DND-41 (cell line): ENCODE data around the gene FTH1.

ENCODE experiments used
- ATAC-seq: fragments of 200-7000 bp; cut with Tn5 transposase; 3 replicates; pipeline ENCODE4 v1.9.1; 2021; ENCODE audit warnings: low read depth; ENCODE audit not compliant: insufficient read depth
- DNase-seq: peaks from one replicate; pipeline ENCODE4 v3.0.0-alpha.2; 2020
- H2AFZ ChIP-seq: 2 replicates; pipeline ENCODE4 v1.6.0; 2012; ENCODE audit warnings: low read depth, low read length
- H3K27ac ChIP-seq: 2 replicates; pipeline ENCODE4 v1.5.1; 2012; ENCODE audit warnings: low read length, inconsistent platforms
- H3K27me3 ChIP-seq: fragments of 200-600 bp; sonication (generic); 2 replicates; pipeline ENCODE4 v1.6.0; 2012; ENCODE audit warnings: low read length, mild to moderate bottlenecking, inconsistent platforms; ENCODE audit not compliant: insufficient read depth, poor library complexity
- H3K36me3 ChIP-seq: 2 replicates; pipeline ENCODE4 v1.5.1; 2012; ENCODE audit warnings: low read length, inconsistent platforms; ENCODE audit not compliant: insufficient read depth
- H3K4me1 ChIP-seq: 2 replicates; pipeline ENCODE4 v1.5.1; 2012; ENCODE audit warnings: mild to moderate bottlenecking, low read length; ENCODE audit not compliant: insufficient read depth
- H3K4me2 ChIP-seq: 2 replicates; pipeline ENCODE4 v1.6.0; 2012; ENCODE audit warnings: mild to moderate bottlenecking, moderate library complexity, low read length, inconsistent platforms; ENCODE audit not compliant: insufficient read depth
- H3K4me3 ChIP-seq, 2 experiments: fragments of 200-600 bp in 1 of 2; shearing (Covaris generic) in 1 of 2; 2 replicates each; pipeline ENCODE4 v1.5.1; 2012 to 2016; ENCODE audit warnings: inconsistent platforms in 2 of 2, low read length in 2 of 2, mild to moderate bottlenecking in 2 of 2, low read depth in 1 of 2, moderate library complexity in 1 of 2
- H3K79me2 ChIP-seq: 2 replicates; pipeline ENCODE4 v1.6.0; 2012; ENCODE audit warnings: low read length, inconsistent platforms; ENCODE audit not compliant: insufficient read depth
- H3K9ac ChIP-seq: 2 replicates; pipeline ENCODE4 v1.6.0; 2012; ENCODE audit warnings: low read depth, mild to moderate bottlenecking, inconsistent platforms, low read length, moderate library complexity
- H3K9me3 ChIP-seq: 2 replicates; pipeline ENCODE4 v1.5.1; 2012; ENCODE audit warnings: low read length, moderate library complexity, mild to moderate bottlenecking, inconsistent platforms; ENCODE audit not compliant: insufficient read depth, severe bottlenecking
- H4K20me1 ChIP-seq: 2 replicates; pipeline ENCODE4 v1.6.0; 2012; ENCODE audit warnings: low read length; ENCODE audit not compliant: insufficient read depth
- EZH2 ChIP-seq: IDR thresholded peaks from 3 replicates; pipeline ENCODE4 v1.6.1; 2012; ENCODE audit warnings: borderline replicate concordance, low read depth, mild to moderate bottlenecking, moderate library complexity, low read length, inconsistent platforms; ENCODE audit not compliant: severe bottlenecking
- TF ChIP-seq, protein P1 (sequence below): IDR thresholded peaks from 2 replicates; pipeline ENCODE4 v1.5.1; 2012; ENCODE audit warnings: borderline replicate concordance, low read length, moderate library complexity, mild to moderate bottlenecking; ENCODE audit not compliant: poor library complexity, severe bottlenecking; ENCODE audit errors: extremely low read depth

Gene FTH1

DNA sequence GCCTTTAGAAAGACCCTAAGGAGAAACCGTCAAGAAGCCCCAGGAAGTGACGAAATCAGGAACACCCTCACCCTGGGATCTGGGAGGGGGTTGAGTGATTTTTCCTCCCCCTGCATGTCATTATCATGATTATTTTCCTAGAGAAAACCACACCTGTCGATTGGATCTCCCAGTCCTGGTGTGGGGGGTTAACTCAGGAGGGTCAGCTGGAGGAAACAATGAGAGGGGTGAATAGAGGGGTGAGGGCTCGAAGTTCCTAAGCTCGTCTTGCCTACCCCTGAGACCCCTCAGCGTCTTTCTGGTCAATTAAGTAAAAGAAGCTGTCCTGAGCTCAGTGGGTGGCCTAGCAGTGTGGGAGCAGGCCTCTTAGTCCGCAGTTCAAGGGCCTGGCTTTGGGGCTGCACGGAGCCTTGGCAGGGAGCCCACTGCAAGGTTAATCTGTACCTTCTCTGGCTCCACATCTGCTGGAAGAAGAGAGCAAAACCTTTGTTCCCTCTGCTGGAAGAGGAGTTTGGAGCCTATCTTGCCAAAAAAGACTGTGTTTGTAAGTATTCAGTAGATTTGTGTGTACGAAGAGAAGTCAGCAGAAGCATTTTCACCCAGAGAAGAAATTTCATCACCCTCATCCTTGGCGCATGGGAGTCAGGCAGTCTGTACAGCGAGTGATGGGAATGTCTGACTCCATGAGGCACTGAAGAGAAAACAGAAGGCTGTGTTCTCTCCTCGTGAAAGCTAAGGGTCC is 34.2 kb upstream of the FTH1 start:
- Histone ChIP-seq H3K79me2 (no peaks in the 10 kb centered on the region), H3K9me3 (peaks cover 8% of the 10 kb centered on the region), H3K4me3 (no peak overlapping the region), H3K27me3 (no peaks in the 10 kb centered on the region), H3K36me3 (no peaks in the 10 kb centered on the region), H2AFZ (no peak overlapping the region), H3K4me1 (no peaks in the 10 kb centered on the region), H3K9ac (no peak overlapping the region), H3K27ac (no peak overlapping the region), H4K20me1 (no peaks in the 10 kb centered on the region), H3K4me2 (no peak overlapping the region)
- DNase-seq (no peak), ATAC-seq (no peak)
- TF ChIP-seq EZH2: no peak
- TF ChIP-seq, protein P1, sequence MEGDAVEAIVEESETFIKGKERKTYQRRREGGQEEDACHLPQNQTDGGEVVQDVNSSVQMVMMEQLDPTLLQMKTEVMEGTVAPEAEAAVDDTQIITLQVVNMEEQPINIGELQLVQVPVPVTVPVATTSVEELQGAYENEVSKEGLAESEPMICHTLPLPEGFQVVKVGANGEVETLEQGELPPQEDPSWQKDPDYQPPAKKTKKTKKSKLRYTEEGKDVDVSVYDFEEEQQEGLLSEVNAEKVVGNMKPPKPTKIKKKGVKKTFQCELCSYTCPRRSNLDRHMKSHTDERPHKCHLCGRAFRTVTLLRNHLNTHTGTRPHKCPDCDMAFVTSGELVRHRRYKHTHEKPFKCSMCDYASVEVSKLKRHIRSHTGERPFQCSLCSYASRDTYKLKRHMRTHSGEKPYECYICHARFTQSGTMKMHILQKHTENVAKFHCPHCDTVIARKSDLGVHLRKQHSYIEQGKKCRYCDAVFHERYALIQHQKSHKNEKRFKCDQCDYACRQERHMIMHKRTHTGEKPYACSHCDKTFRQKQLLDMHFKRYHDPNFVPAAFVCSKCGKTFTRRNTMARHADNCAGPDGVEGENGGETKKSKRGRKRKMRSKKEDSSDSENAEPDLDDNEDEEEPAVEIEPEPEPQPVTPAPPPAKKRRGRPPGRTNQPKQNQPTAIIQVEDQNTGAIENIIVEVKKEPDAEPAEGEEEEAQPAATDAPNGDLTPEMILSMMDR: no peak

DNA sequence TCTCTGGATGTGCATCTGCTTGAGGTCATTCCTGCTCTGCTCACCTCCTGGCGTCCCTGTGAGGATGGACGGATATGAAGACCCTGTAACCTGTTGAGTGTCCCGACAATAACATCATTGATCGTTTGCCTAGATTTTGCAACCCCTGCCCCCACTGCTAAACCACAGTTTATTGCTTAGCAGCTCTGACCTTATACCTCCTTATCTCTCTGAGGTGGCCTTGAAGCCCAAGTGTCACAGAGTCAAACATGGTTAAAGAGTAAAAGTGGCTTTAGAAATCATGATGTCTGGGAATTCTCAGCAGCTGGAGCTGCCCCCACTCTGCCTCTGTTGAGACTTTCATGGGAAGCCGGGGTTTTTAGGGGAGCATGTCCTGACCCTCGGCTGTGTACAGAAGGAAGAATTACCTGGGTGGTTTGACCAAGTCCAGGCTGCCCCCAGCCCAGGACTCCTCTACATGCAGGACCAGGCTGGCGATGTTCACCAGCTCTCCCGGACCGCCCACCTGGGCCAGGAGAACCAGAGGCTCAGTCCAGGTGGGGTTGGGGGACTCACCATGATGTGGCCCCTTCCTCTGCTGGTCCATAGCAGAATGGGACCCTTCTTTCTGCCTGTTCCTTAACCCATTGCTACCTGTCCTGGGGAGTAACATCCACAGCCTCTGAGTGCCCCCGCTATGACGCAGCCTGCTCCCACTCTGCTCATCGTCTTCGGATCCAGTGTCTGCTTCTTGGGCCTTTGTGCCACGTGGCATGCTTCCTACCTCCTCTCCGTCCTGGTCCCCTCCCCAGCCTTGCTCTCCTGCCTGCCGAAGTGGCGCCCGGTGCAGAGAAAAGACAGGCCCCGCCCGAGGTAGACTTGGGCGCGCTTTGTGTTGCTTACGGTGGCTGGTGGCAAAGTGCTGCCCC is 33.4 kb upstream of the FTH1 start:
- ATAC-seq (no peak), DNase-seq (no peak)
- TF ChIP-seq, protein P1: no peak
- TF ChIP-seq EZH2: no peak
- H3K4me1 ChIP-seq: no peaks in the 10 kb centered on the region
- H3K4me2 ChIP-seq: no peak overlapping the region
- no peaks in the 10 kb centered on the region for H3K27me3 ChIP-seq
- no peak overlapping the region for H3K27ac ChIP-seq
- H3K9ac ChIP-seq: no peak overlapping the region
- H2AFZ ChIP-seq: no peak overlapping the region
- no peaks in the 10 kb centered on the region for H3K79me2 ChIP-seq
- no peak overlapping the region for H3K4me3 ChIP-seq
- no peaks in the 10 kb centered on the region for H3K36me3 ChIP-seq
- no peaks in the 10 kb centered on the region for H4K20me1 ChIP-seq
- H3K9me3 ChIP-seq: peaks cover 8% of the 10 kb centered on the region

DNA sequence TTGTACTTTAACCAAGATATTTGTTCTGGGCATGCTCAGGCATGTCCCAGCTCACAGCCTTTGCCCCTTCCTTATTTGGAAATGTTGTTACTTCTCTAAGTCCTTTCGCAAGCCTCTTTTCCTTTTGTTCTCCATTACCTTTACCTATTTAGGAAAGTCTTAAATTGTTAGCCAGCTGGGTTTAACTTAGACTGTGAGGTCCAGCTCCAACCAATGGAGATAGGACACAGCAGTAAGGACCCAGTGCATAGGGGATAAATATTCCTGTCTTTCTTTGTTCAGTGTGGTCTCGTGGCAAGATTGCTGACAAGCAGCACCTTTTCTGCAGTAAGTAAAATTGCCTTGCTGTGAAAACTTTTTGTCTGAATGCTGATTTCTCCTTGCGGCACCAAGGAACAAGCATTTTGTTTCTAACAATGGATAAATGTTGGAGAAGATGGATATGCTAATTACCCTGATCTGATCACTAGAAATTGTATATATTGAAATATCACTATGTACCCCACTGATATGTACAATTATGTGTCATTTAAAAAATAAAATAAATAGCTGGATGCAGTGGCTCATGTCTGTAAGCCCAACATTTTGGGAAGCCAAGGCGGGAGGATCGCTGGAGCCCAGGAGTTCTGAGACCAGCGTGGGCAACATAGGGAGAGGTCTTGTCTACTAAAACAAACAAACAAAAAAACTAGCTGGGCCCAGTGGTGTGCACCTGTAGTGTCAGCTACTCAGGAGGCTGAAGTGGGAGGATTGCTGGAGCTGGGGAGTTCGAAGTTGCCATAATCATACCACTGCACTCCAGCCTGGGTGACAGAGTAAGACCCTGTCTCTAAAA is 31.9 kb upstream of the FTH1 start:
- no peaks in the 10 kb centered on the region for H3K79me2 ChIP-seq
- H3K4me3 ChIP-seq: no peak overlapping the region
- H3K27me3 ChIP-seq: no peaks in the 10 kb centered on the region
- peaks cover 8% of the 10 kb centered on the region for H3K9me3 ChIP-seq
- no peak overlapping the region for H3K27ac ChIP-seq
- H3K9ac ChIP-seq: no peak overlapping the region
- no peaks in the 10 kb centered on the region for H4K20me1 ChIP-seq
- H3K36me3 ChIP-seq: no peaks in the 10 kb centered on the region
- ATAC-seq (no peak), DNase-seq (no peak)
- TF ChIP-seq, protein P1: no peak
- TF ChIP-seq EZH2: no peak
- no peak overlapping the region for H3K4me2 ChIP-seq
- no peak overlapping the region for H2AFZ ChIP-seq
- H3K4me1 ChIP-seq: no peaks in the 10 kb centered on the region
